Activated naive CD8-positive, alpha-beta T cell treated with anti-CD3 and anti-CD28 coated beads, Interleukin-2, amount 10 ng/mL, durations not matched to agents 7 days and 5 days (primary cell): Measurements from ENCODE around the gene SLC2A13. TPM values are rescaled to one million over a fixed set of nuclear protein-coding genes. Genes with fewer than 3 reads are reported as not detected.
"Not testable (repeated sequence)": the region's sequence is repeated elsewhere in the genome, so short reads cannot be mapped to it uniquely, and the experiment has no call there.

ENCODE experiments used
- ATAC-seq: fragments of 150-1000 bp; cut with Tn5 transposase; one replicate; pipeline ENCODE4 v1.10.0; 2021; ENCODE audit warnings: low read depth, moderate library complexity
- POLR2A ChIA-PET: fragments of 350-600 bp; sonication (Branson Sonifier 250); formaldehyde crosslinking; loops from one replicate; lab custom pipeline; 2021; ENCODE audit warnings: antibody characterized with exemption; lab: Charles Lee
- DNase-seq: peaks from one replicate; pipeline ENCODE4 v3.0.0; 2021
- H3K27ac Mint-ChIP-seq: one replicate; pipeline ENCODE4 v1.8.0; 2022; ENCODE audit warnings: mild to moderate bottlenecking, mixed read lengths
- H3K27me3 Mint-ChIP-seq: one replicate; pipeline ENCODE4 v1.8.0; 2022; ENCODE audit warnings: mild to moderate bottlenecking, moderate library complexity, mixed read lengths
- H3K36me3 Mint-ChIP-seq: one replicate; pipeline ENCODE4 v1.8.0; 2021; ENCODE audit warnings: mild to moderate bottlenecking, mixed read lengths
- H3K4me1 Mint-ChIP-seq: one replicate; pipeline ENCODE4 v1.8.0; 2021; ENCODE audit warnings: mixed read lengths
- H3K4me3 Mint-ChIP-seq: one replicate; pipeline ENCODE4 v1.8.0; 2022; ENCODE audit warnings: mild to moderate bottlenecking, moderate library complexity, mixed read lengths
- H3K9me3 Mint-ChIP-seq: one replicate; pipeline ENCODE4 v1.8.0; 2021; ENCODE audit warnings: mixed read lengths
- total RNA-seq, 2 experiments: library from RNA; stranded (reverse); gene quantifications; one replicate each; pipeline ENCODE4 v1.2.3, GENCODE V29; 2021

The SLC2A13 gene
- total RNA-seq, 2 experiments from 2014 or later = 8.1 to 8.5 TPM

DNA sequence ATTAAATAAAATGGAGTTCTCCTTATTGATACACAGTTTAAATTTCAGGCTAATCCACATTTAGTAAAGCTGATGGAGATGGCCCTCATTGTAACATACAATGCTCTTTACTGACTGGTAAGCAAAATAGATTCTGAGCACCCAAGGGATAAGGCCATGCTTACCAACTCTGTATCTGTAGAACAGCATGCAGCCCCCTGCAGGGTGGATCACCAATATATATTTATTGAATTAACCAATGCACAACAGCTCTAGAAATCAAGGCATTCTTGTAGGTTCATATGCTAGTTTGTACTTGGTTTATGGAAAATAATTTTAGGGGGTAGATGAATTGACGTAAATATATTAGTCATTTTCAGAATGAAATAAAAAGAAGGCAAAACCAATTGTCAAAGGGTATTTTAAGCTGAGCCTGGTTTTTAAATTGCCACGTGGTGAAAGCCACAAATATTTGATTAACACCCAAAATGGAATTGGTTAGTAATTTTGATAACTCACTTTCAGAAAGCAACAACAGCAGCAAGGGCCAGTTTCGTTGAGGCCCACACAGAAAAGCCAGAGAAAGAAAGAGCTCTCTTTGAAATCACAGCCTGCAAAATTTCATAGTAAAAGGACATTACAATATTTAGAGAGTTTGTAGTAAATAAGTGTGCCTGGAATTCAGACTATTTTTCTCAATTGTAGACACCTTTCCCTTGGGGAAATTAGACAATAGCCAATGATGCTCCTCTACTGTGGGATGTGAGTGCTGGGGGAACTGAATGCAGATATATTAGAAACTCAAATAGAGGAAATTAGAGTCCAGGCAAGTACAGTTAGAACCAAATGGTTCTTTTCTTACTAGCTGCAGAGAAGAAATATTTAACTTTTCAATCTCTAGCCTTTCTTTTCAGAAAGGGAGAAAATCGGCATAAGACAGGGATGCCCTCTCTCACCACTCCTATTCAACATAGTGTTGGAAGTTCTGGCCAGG lies 270.1 kb downstream of the SLC2A13 start:
- Mint-ChIP-seq H3K27ac (no peak overlapping the region), H3K27me3 (no peaks in the 10 kb centered on the region), H3K36me3 (no peaks in the 10 kb centered on the region), H3K9me3 (no peaks in the 10 kb centered on the region), H3K4me3 (no peak overlapping the region), H3K4me1 (no peaks in the 10 kb centered on the region)
- ATAC-seq (no peak), DNase-seq (no peak)
- POLR2A ChIA-PET = no interaction called here

DNA sequence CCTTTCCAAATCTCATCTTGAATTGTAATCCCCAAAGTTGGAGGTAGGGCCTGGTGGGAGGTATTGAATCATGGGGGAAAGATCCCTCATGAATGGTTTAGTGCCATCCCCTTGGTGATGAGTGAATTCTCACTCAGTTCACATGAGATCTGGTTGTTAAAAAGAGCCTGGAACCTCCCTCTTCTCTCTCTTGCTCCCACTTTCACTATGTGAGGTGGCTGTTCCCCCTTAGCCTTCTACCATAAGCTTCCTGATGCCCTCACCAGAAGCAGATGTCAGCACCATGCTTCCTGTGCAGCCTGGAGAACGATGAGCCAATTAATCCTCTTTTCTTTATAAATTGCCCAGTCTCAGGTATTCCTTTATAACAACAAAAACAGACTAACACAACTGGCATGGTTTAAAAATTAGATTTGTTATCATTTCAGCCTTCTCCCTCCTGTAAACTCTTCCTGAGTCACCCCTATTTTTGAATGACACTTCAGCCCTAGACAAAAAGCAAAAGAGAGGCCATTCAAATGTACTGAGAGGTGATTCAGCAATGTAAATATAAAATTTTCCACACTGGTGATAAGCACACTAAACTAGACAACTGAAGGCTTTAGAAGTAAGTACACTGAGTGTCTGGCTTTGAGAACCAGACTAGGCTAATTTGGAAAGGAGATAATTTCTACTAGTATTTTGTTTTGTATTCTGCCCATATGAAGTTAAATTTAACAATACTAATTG lies 274.1 kb downstream of the SLC2A13 start:
- Mint-ChIP-seq H3K27me3 (no peaks in the 10 kb centered on the region), H3K27ac (no peak overlapping the region), H3K36me3 (no peaks in the 10 kb centered on the region), H3K4me3 (no peak overlapping the region), H3K4me1 (no peaks in the 10 kb centered on the region), H3K9me3 (no peaks in the 10 kb centered on the region)
- POLR2A ChIA-PET = no interaction called here
- ATAC-seq = no peak
- DNase-seq = no peak

- no peaks in the 10 kb centered on the region for H3K36me3 Mint-ChIP-seq
- DNase-seq (no peak), ATAC-seq (no peak)
- no peaks in the 10 kb centered on the region for H3K9me3 Mint-ChIP-seq
- H3K27ac Mint-ChIP-seq = no peak overlapping the region
- H3K27me3 Mint-ChIP-seq = no peaks in the 10 kb centered on the region
- no peak overlapping the region for H3K4me3 Mint-ChIP-seq
- no peaks in the 10 kb centered on the region for H3K4me1 Mint-ChIP-seq
- POLR2A ChIA-PET = no interaction called here
Observed at GRCh38 chr12:39830852-39831520, 274.9 kb downstream of the SLC2A13 start.

DNA sequence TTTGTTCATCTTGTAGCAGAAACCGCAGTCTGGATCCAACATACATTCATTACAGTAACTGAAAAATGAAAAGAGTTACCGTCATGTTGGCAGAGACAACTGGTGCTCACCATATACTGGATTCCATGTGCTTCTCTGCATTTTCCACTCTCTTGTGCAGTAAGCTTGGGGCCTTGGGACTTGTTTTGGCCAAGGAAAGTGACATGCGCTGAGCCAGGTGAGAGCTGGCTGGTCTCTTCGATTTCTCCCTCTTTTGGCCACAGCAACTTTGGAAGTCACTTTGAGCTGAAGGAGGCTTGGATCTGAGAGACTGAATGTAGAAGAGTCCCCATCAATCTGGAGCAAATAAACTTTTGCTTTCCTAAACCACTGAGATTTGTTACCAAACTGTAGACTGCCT lies 275.7 kb downstream of the SLC2A13 start:
- H3K4me1 Mint-ChIP-seq = no peaks in the 10 kb centered on the region
- H3K9me3 Mint-ChIP-seq = no peaks in the 10 kb centered on the region
- DNase-seq = no peak
- POLR2A ChIA-PET = no interaction called here
- H3K27me3 Mint-ChIP-seq = no peaks in the 10 kb centered on the region
- H3K27ac Mint-ChIP-seq = no peak overlapping the region
- ATAC-seq = no peak
- no peak overlapping the region for H3K4me3 Mint-ChIP-seq
- H3K36me3 Mint-ChIP-seq = no peaks in the 10 kb centered on the region

DNA sequence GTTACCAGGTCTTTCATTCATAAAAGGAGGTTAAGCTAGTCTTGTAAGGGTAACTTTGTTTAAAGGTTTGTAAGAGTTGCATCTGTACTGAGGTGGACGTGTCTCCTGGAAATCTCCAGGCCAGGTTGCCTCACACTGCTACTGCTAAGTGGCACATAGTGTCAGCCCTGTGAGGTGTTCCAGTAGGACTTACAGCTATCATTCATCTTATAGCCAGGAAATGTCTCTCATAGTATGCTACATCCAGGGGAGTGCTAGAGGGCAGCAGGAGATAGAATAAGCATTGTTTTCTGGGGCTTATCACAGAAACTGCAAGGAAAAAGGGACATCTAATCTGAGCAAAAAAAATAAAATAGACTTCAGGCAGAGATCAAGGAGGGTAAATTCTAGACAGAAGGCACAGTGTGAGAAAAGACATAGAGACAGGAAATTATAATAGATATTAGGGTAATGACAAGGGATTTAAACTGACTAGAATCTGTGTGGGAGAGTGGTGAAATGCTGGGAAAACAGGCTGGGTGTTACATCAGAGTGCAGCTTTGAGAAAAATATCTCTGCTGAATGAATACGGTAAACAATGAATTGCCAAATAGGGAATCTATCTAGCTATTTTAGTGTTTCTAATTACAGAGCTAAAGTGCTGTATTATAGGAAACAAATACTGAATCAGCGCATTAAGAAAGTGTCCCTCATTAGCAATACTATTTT lies 281.2 kb downstream of the SLC2A13 start:
- H3K9me3 Mint-ChIP-seq = no peaks in the 10 kb centered on the region
- no peaks in the 10 kb centered on the region for H3K36me3 Mint-ChIP-seq
- ATAC-seq (no peak), DNase-seq (no peak)
- H3K27me3 Mint-ChIP-seq = no peaks in the 10 kb centered on the region
- H3K4me3 Mint-ChIP-seq = no peak overlapping the region
- H3K4me1 Mint-ChIP-seq = no peaks in the 10 kb centered on the region
- POLR2A ChIA-PET = no interaction called here
- H3K27ac Mint-ChIP-seq = no peak overlapping the region

DNA sequence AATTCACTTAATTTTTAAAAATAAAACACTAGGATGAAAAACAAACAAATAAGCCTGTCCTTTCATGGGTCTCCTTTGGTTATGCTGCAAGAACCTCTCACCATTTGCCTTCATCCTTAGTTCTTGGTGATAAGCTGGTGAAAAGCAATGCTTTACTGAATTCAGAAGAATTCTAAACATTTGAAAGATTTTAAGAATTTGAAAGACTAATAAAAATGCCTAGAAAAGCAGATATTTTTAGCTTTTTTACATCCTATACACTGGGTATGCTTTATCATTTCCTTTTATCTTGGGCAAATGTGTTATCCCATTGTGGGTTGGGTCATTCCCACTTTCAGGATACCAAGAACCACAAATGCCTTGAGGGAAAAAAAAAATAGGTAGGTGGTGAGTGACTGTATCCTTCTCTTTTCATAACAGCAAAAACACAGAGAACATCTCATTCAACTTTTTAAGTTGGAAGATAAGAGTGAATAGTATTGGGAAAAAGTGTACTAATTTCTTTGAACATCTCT lies 289.2 kb downstream of the SLC2A13 start:
- H3K36me3 Mint-ChIP-seq = no peaks in the 10 kb centered on the region
- H3K27ac Mint-ChIP-seq = no peak overlapping the region
- no peaks in the 10 kb centered on the region for H3K4me1 Mint-ChIP-seq
- ATAC-seq = no peak
- no peak for DNase-seq
- no peaks in the 10 kb centered on the region for H3K27me3 Mint-ChIP-seq
- POLR2A ChIA-PET = no interaction called here
- no peaks in the 10 kb centered on the region for H3K9me3 Mint-ChIP-seq
- H3K4me3 Mint-ChIP-seq = no peak overlapping the region

DNA sequence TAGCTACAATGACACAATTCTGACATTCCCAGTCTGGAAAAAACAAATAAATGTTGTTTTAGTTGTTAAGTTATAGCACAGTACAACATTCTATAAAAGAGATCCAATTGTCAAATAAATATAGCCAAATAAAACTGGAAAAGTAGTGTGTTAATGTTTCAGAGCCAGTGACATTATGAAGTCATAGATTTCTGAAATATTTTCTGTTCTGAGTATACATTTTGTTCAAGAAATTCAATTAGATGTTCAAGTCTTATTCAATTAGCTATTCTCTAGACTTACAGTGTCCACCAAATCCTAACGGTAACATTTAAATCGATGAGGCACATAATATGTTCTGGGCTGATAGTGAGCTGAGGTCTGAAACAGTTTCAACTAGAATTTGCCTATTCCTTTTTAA lies 290.1 kb downstream of the SLC2A13 start:
- Mint-ChIP-seq H3K4me3 (no peak overlapping the region), H3K4me1 (no peaks in the 10 kb centered on the region), H3K27ac (no peak overlapping the region), H3K9me3 (no peaks in the 10 kb centered on the region), H3K36me3 (no peaks in the 10 kb centered on the region), H3K27me3 (no peaks in the 10 kb centered on the region)
- POLR2A ChIA-PET = no interaction called here
- ATAC-seq (no peak), DNase-seq (no peak)

GRCh38 chr12:39814626-39815025 lies 291.3 kb downstream of the SLC2A13 start:
- no peaks in the 10 kb centered on the region for H3K27me3 Mint-ChIP-seq
- no peaks in the 10 kb centered on the region for H3K36me3 Mint-ChIP-seq
- no peaks in the 10 kb centered on the region for H3K9me3 Mint-ChIP-seq
- ATAC-seq = no peak
- H3K4me3 Mint-ChIP-seq = no peak overlapping the region
- H3K4me1 Mint-ChIP-seq = no peaks in the 10 kb centered on the region
- POLR2A ChIA-PET = no interaction called here
- no peak overlapping the region for H3K27ac Mint-ChIP-seq
- DNase-seq = no peak

DNA sequence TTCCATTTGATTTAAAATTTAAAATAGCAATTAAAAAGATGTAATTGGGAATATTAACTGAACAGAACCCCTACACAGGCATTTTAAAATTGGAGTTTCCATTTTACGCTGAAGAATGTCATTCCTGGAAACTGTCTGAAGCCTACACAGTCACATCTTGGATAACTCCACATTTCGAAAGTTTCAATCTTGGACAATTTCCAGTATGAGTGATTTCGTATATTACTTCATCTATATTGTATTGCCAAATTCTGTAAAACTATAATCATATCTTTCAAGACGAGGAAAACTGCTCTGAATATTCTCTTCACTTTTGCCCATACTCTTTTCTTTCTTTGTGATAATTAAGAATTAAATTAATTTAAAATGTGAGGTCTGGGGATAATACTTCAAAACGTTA lies 292.1 kb downstream of the SLC2A13 start:
- H3K36me3 Mint-ChIP-seq = no peaks in the 10 kb centered on the region
- DNase-seq (no peak), ATAC-seq (no peak)
- H3K4me1 Mint-ChIP-seq = no peaks in the 10 kb centered on the region
- H3K9me3 Mint-ChIP-seq = no peaks in the 10 kb centered on the region
- no peak overlapping the region for H3K4me3 Mint-ChIP-seq
- no peaks in the 10 kb centered on the region for H3K27me3 Mint-ChIP-seq
- POLR2A ChIA-PET = no interaction called here
- H3K27ac Mint-ChIP-seq = no peak overlapping the region

DNA sequence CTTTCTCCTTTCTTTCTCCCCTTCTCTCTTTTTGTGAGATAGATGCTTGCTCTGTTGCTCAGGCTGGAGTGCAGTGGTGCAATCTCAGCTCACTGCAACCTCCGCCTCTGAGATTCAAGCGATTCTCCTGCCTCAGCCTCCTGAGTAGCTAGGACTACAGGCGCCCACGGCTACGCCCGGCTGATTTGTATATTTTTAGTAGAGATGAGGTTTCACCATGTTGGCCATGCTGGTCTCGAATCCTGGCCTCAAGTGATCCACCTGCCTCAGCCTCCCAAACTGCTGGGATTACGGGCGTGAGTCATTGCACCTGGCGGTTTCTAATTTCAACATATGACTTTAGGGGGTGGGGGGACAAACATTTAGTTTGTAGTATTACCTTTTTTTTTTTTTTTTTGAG lies 293.4 kb downstream of the SLC2A13 start:
- H3K27ac Mint-ChIP-seq, H3K4me1 Mint-ChIP-seq, H3K4me3 Mint-ChIP-seq, H3K27me3 Mint-ChIP-seq, H3K9me3 Mint-ChIP-seq, ATAC-seq, POLR2A ChIA-PET, DNase-seq, H3K36me3 Mint-ChIP-seq: not testable (repeated sequence)

DNA sequence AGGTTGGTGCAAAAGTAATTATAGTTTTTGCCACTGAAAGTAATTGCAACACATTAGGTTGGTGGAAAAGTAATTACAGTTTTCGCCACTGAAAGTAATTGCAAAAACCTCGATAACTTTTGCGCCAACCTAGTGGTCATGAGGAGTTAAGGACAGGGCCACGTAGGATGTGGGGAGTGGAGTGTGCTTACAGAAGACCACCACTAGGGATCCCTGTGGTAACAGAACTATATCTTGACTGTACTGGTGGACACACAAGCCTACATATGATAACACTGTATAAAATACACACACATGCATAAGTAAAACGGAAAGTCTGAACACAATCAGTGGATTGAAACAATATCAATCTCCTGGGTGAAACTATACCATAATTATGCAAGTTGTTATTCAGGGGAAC lies 298.8 kb downstream of the SLC2A13 start:
- Mint-ChIP-seq H3K4me3 (no peak overlapping the region), H3K27me3 (no peaks in the 10 kb centered on the region), H3K9me3 (no peaks in the 10 kb centered on the region), H3K36me3 (no peaks in the 10 kb centered on the region), H3K27ac (no peak overlapping the region), H3K4me1 (no peaks in the 10 kb centered on the region)
- POLR2A ChIA-PET = no interaction called here
- no peak for DNase-seq
- ATAC-seq = no peak

DNA sequence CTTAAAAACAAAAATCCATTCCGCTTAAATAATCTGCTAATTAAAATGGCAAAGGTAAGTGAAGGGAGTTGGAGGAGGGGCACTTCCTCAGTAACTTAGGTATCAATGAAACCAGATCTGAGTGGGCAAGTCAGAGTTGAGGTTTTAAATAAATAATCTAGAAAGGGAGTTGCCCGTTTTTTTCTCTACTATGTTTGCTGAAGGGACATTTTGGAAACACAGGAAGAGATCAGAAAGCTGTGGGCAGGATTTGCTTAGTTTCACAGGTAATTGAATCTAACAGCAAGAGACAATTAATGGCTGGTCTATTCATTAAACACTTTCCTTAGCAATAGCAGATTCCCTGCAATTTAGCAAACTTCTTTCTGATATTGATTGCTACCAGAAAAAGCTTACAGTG lies 300.2 kb downstream of the SLC2A13 start:
- Mint-ChIP-seq H3K27me3 (no peaks in the 10 kb centered on the region), H3K4me1 (no peaks in the 10 kb centered on the region), H3K27ac (no peak overlapping the region), H3K9me3 (no peaks in the 10 kb centered on the region), H3K4me3 (no peak overlapping the region), H3K36me3 (no peaks in the 10 kb centered on the region)
- ATAC-seq (no peak), DNase-seq (no peak)
- POLR2A ChIA-PET = no interaction called here

- DNase-seq = no peak
- no peak for ATAC-seq
- Mint-ChIP-seq H3K4me3 (no peak overlapping the region), H3K36me3 (no peaks in the 10 kb centered on the region), H3K9me3 (no peaks in the 10 kb centered on the region), H3K27ac (no peak overlapping the region), H3K4me1 (no peaks in the 10 kb centered on the region), H3K27me3 (no peaks in the 10 kb centered on the region)
- POLR2A ChIA-PET = no interaction called here
Observed at GRCh38 chr12:39804898-39805297, 301.0 kb downstream of the SLC2A13 start.
